ENCODE data around the gene TRAFD1. TPM values are rescaled to one million over a fixed set of nuclear protein-coding genes. Genes with fewer than 3 reads are reported as not detected.

Gene TRAFD1
- total RNA-seq, 2 donors from 2014 or later = 25.2 to 28.9 TPM

DNA sequence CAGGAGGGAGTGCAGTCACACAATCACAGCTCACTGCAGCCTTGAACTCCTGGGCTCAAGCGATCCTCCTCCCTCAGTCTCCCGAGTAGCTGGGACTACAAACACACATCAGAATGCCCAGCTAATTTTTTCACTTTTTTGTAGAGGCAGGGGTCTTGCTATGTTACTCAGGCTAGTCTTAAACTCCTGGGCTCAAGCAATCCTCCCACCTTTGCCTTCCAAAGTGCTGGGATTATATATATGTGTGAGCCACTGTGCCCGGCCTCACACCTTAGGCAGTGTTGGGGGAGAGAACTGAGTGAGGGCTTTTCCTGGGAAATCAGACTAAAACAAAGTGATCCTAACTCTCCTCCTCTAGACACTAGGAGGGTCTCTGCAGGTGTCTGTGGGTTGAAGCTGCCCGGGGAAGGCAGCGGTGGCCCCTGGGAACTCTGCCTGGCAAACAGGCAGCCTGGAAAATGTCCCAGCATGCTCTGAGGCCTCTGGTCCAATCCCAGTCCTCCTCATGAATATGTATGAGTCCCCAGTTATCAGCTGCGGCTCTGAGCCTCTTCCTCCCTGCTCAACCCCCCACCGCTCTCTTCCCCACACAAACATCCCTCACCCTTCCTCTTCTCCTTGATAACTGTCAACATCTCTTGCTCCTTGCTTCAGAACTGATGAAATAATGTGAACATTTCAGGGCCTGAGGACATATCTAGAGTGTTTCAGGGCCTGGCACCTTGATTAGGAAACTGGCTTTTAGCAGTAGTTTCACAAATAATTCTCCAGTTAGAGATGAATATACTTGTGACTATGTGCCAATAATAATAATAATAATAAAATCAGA lies 8.9 kb upstream of the TRAFD1 start:
- no peak overlapping the region for H3K9ac ChIP-seq (ENCODE audit: extremely low read depth, low read length, poor library complexity, severe bottlenecking)
- peak overlapping the region; percentile 67 for H3K4me3 ChIP-seq (ENCODE audit: low read length)

DNA sequence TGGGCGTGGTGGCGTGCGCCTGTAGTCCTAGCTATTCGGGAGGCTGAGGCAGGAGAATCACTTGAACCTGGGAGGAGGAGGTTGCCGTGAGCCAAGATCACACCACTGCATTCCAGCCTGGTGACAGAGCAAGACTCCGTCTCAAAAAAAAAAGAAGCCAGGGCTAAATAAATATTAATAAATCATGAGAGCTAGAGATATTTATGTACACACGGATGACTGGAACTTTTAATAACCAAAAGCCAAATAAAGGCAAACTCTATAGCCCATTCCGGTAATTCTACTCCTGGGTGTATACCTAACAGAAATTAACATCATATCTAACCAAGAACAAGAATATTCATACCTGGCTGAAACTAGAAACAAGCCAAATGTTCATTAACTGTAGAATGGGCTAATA lies 7.7 kb upstream of the TRAFD1 start:
- H3K9ac ChIP-seq (ENCODE audit: extremely low read depth, low read length, poor library complexity, severe bottlenecking) = no peak overlapping the region
- no peaks in the 10 kb centered on the region for H3K36me3 ChIP-seq (ENCODE audit: control insufficient read depth, insufficient read depth, low read length)
- Mint-ChIP-seq H3K4me1 (peaks cover 12% of the 10 kb centered on the region), H3K9me3 (no peaks in the 10 kb centered on the region), H3K36me3 (ENCODE audit: low read depth) (no peaks in the 10 kb centered on the region), H3K27ac (no peak overlapping the region), H3K27me3 (ENCODE audit: insufficient read depth) (no peaks in the 10 kb centered on the region), H3K4me3 (no peak overlapping the region)
- WGBS, 2 experiments (ENCODE audit: insufficient coverage in 1 of 2, insufficient read length in 1 of 2) = 93 to 100% methylated on average over 3 to 8 of the region's 8 CpGs
- no peaks in the 10 kb centered on the region for H3K9me3 ChIP-seq (ENCODE audit: control insufficient read depth, low read length)
- no peaks in the 10 kb centered on the region for H3K27me3 ChIP-seq (ENCODE audit: control insufficient read depth, insufficient read depth, low read length, poor library complexity, severe bottlenecking)
- H3K27ac ChIP-seq (ENCODE audit: low read depth, low read length) = no peak overlapping the region
- H3K4me1 ChIP-seq (ENCODE audit: control insufficient read depth, insufficient read depth, low read length) = no peaks in the 10 kb centered on the region
- H3K4me3 ChIP-seq (ENCODE audit: low read length) = no peak overlapping the region
- DNase-seq = no peak
- TF ChIP-seq, protein P1, sequence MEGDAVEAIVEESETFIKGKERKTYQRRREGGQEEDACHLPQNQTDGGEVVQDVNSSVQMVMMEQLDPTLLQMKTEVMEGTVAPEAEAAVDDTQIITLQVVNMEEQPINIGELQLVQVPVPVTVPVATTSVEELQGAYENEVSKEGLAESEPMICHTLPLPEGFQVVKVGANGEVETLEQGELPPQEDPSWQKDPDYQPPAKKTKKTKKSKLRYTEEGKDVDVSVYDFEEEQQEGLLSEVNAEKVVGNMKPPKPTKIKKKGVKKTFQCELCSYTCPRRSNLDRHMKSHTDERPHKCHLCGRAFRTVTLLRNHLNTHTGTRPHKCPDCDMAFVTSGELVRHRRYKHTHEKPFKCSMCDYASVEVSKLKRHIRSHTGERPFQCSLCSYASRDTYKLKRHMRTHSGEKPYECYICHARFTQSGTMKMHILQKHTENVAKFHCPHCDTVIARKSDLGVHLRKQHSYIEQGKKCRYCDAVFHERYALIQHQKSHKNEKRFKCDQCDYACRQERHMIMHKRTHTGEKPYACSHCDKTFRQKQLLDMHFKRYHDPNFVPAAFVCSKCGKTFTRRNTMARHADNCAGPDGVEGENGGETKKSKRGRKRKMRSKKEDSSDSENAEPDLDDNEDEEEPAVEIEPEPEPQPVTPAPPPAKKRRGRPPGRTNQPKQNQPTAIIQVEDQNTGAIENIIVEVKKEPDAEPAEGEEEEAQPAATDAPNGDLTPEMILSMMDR (conservative IDR thresholded peaks at IDR 0.05) = no peak

More for the DNA sequence above, 8.9 kb upstream of the TRAFD1 start:
- Histone ChIP-seq H3K27ac (ENCODE audit: low read depth, low read length) (peak overlapping the region; percentile 72), H3K27me3 (ENCODE audit: control insufficient read depth, insufficient read depth, low read length, poor library complexity, severe bottlenecking) (no peaks in the 10 kb centered on the region), H3K4me1 (ENCODE audit: control insufficient read depth, insufficient read depth, low read length) (no peaks in the 10 kb centered on the region), H3K36me3 (ENCODE audit: control insufficient read depth, insufficient read depth, low read length) (no peaks in the 10 kb centered on the region), H3K9me3 (ENCODE audit: control insufficient read depth, low read length) (no peaks in the 10 kb centered on the region)
- TF ChIP-seq, protein P1 (conservative IDR thresholded peaks at IDR 0.05) = no peak
- peak; percentile 98 for DNase-seq
- H3K9me3 Mint-ChIP-seq = no peaks in the 10 kb centered on the region
- no peaks in the 10 kb centered on the region for H3K36me3 Mint-ChIP-seq (ENCODE audit: low read depth)
- peak overlapping the region; percentile 93 for H3K27ac Mint-ChIP-seq
- peaks cover 7% of the 10 kb centered on the region for H3K4me1 Mint-ChIP-seq
- no peaks in the 10 kb centered on the region for H3K27me3 Mint-ChIP-seq (ENCODE audit: insufficient read depth)
- WGBS, 2 experiments (ENCODE audit: insufficient coverage in 1 of 2, insufficient read length in 1 of 2) = 22 to 37% methylated on average over 6 to 7 of the region's 7 CpGs
- H3K4me3 Mint-ChIP-seq = peak overlapping the region; percentile 44

DNA sequence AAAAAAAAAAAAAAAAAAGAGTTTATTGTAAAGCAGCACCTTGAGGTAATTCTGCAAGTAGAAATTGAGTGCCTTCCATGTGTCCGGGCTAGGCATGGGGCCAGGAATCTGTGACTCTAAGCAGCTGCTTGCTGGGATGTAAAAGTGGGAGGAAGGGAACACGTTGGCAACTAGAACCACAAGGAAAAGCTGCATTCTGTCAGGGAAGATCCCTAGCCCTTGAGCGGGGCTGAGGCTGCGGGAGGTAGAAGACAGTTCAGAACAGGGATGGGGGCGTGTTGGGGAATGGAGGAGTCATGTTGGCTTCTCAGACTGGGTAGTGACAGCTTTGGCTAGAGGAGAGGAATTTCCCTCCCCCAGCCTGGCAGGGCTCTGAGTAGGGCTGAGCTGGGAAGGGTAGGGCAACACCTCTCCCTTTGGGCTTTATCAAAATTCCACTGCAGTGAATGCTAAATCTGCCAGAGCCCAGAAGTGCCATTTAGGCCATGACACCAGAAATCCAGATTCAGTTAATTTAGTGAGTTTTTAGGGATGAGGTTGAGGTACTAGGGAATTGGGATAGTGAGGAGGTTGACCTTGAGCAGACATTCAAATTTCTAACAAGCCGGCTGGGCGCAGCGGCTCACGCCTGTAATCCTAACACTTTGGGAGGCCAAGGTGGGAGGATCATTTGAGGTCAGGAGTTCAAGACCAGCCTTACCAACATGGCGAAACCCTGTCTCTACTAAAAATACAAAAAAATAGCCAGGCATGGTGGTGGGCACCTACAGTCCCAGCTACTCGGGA lies 3.4 kb upstream of the TRAFD1 start:
- Mint-ChIP-seq H3K36me3 (ENCODE audit: low read depth) (no peaks in the 10 kb centered on the region), H3K27me3 (ENCODE audit: insufficient read depth) (peaks cover 3% of the 10 kb centered on the region), H3K27ac (no peak overlapping the region), H3K9me3 (no peaks in the 10 kb centered on the region), H3K4me1 (peaks cover 13% of the 10 kb centered on the region), H3K4me3 (no peak overlapping the region)
- Histone ChIP-seq H3K9me3 (ENCODE audit: control insufficient read depth, low read length) (no peaks in the 10 kb centered on the region), H3K4me3 (ENCODE audit: low read length) (no peak overlapping the region), H3K27me3 (ENCODE audit: control insufficient read depth, insufficient read depth, low read length, poor library complexity, severe bottlenecking) (no peaks in the 10 kb centered on the region), H3K9ac (ENCODE audit: extremely low read depth, low read length, poor library complexity, severe bottlenecking) (no peak overlapping the region), H3K27ac (ENCODE audit: low read depth, low read length) (no peak overlapping the region), H3K4me1 (ENCODE audit: control insufficient read depth, insufficient read depth, low read length) (peaks cover 3% of the 10 kb centered on the region), H3K36me3 (ENCODE audit: control insufficient read depth, insufficient read depth, low read length) (no peaks in the 10 kb centered on the region)
- TF ChIP-seq, protein P1 (conservative IDR thresholded peaks at IDR 0.05) = no peak
- DNase-seq = peak; percentile 70
- 86 to 89% methylated on average over 3 to 11 of the region's 11 CpGs for WGBS, 2 experiments (ENCODE audit: insufficient coverage in 1 of 2, insufficient read length in 1 of 2)

Measured in endodermal cell (in vitro differentiated cells).